Kidney epithelial cell (primary cell): ENCODE data around the gene TRPC5OS. TPM values are rescaled to one million over a fixed set of nuclear protein-coding genes. Genes with fewer than 3 reads are reported as not detected.

ENCODE experiments used
- DNase-seq: peaks from one replicate; pipeline ENCODE4 v3.0.0-alpha.2; 2010; ENCODE audit warnings: low read depth
- H3K27me3 ChIP-seq: 2 replicates; pipeline ENCODE4 v1.6.0; 2011; ENCODE audit warnings: low read length; ENCODE audit not compliant: control insufficient read depth, insufficient read depth
- H3K36me3 ChIP-seq: 2 replicates; pipeline ENCODE4 v1.5.1; 2011; ENCODE audit warnings: low read length; ENCODE audit not compliant: control insufficient read depth, insufficient read depth
- H3K4me3 ChIP-seq: 2 replicates; pipeline ENCODE4 v1.5.1; 2011; ENCODE audit warnings: low read depth, mild to moderate bottlenecking, control low read depth, low read length
- CTCF ChIP-seq: IDR thresholded peaks from 2 replicates; pipeline ENCODE4 v1.5.1; 2011; ENCODE audit warnings: mild to moderate bottlenecking, moderate library complexity, low read length, control low read depth, inconsistent platforms; ENCODE audit not compliant: insufficient read depth, poor library complexity, severe bottlenecking
- total RNA-seq: library from RNA; depleted of rRNA; stranded (reverse); fragments of >200 nt; gene quantifications from 2 replicates; pipeline ENCODE4 v1.2.3, GENCODE V29; 2015

TRPC5OS gene
- total RNA-seq, 1 donor from 2014 or later, result not detected

GRCh38 chrX:111896148-111896547, 20.2 kb downstream of the TRPC5OS start:
- no peak for DNase-seq
- no peak for TF ChIP-seq CTCF
- H3K4me3 ChIP-seq, result no peak overlapping the region
- H3K36me3 ChIP-seq, result no peaks in the 10 kb centered on the region
- H3K27me3 ChIP-seq, result no peaks in the 10 kb centered on the region

GRCh38 chrX:111914398-111915090, 38.6 kb downstream of the TRPC5OS start:
- Histone ChIP-seq H3K4me3 (no peak overlapping the region), H3K36me3 (no peaks in the 10 kb centered on the region), H3K27me3 (no peaks in the 10 kb centered on the region)
- no peak for TF ChIP-seq CTCF
- no peak for DNase-seq

- no peak for DNase-seq
- no peaks in the 10 kb centered on the region for H3K27me3 ChIP-seq
- no peak overlapping the region for H3K4me3 ChIP-seq
- no peak for TF ChIP-seq CTCF
- no peaks in the 10 kb centered on the region for H3K36me3 ChIP-seq
Measured at GRCh38 chrX:111917591-111917990, 41.6 kb downstream of the TRPC5OS start.

- Histone ChIP-seq H3K36me3 (no peaks in the 10 kb centered on the region), H3K27me3 (peaks cover 2% of the 10 kb centered on the region), H3K4me3 (no peak overlapping the region)
- no peak for DNase-seq
- no peak for TF ChIP-seq CTCF
Measured at GRCh38 chrX:111928456-111928855, 52.5 kb downstream of the TRPC5OS start.

Other genes starting within 250 kb of the TRPC5OS start
- 25.2 and 29.3 TPM in 2 replicates for gene ALG13, start 195.0 kb upstream of the TRPC5OS start, total RNA-seq
- gene TRPC5, start 206.6 kb downstream of the TRPC5OS start, total RNA-seq, result not detected in 2 replicates
- not detected in 2 replicates for gene RTL4, start 206.8 kb downstream of the TRPC5OS start, total RNA-seq